ENCODE data around the gene SHISA6. TPM values are rescaled to one million over a fixed set of nuclear protein-coding genes. Genes with fewer than 3 reads are reported as not detected.

The SHISA6 gene
- total RNA-seq, 1 experiment from 2014 or later: 1.0 TPM

DNA sequence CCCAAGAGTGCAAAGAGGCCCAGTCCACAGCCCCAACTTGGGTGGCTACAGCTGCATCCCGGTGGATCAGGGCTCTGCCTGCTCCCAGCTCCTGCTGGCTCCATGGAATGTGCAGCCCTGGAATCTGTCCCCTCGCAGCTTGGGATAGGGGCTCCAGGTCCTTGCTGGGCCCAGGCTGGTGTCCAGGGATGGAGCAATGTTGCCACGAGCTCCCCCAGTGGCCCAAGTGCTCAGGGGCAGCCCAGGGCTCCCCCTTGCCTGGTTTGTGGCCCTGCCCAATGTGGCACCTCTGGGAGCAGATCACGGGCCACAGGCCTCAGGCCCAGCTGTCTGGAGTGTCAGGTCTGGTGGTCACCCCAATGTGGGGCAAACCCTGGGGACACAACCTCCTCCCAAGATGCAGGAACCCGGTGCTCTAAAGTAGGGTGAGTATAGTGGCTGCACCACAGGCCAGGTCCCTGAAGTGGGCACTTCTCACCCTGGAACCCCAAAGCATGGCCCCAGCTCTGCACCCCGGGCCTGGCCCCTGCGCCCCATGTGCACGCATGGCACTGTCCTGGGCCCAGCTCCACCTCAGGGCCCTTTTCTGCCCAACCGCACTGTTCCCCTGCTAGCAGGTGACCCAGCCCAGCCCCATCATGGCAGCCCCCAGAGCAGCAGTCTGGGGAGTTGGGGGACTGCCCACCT lies 342.4 kb downstream of the SHISA6 start:
- DNase-seq: no peak
- Histone ChIP-seq H3K27me3 (ENCODE audit: control insufficient read depth, insufficient read depth, low read length) (no peaks in the 10 kb centered on the region), H3K36me3 (replicated peaks; ENCODE audit: control insufficient read depth, insufficient read depth, low read length) (no peaks in the 10 kb centered on the region), H3K4me3 (ENCODE audit: insufficient read depth, low read depth, low read length) (no peak overlapping the region)

DNA sequence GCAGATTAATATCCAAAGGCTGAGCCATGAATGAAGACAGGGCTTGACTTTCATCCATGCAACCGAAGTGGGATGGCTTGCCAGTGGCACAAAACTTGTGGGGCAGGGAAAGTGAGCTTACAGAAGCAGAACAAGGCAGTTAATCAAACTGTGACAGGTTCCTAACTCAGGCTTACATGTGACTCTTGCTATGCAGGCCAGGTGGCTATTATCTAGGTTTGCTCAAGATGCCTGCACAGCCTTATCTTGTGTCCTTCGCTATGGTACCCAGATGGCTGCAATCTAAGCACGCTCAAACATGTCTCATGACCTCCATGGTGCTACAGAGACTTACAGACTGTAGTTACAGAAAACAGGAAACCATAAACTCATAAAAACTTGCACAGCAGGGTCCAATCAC lies 348.7 kb downstream of the SHISA6 start:
- DNase-seq: no peak
- Histone ChIP-seq H3K4me3 (ENCODE audit: insufficient read depth, low read depth, low read length) (no peak overlapping the region), H3K27me3 (ENCODE audit: control insufficient read depth, insufficient read depth, low read length) (no peaks in the 10 kb centered on the region), H3K36me3 (replicated peaks; ENCODE audit: control insufficient read depth, insufficient read depth, low read length) (no peaks in the 10 kb centered on the region)

DNA sequence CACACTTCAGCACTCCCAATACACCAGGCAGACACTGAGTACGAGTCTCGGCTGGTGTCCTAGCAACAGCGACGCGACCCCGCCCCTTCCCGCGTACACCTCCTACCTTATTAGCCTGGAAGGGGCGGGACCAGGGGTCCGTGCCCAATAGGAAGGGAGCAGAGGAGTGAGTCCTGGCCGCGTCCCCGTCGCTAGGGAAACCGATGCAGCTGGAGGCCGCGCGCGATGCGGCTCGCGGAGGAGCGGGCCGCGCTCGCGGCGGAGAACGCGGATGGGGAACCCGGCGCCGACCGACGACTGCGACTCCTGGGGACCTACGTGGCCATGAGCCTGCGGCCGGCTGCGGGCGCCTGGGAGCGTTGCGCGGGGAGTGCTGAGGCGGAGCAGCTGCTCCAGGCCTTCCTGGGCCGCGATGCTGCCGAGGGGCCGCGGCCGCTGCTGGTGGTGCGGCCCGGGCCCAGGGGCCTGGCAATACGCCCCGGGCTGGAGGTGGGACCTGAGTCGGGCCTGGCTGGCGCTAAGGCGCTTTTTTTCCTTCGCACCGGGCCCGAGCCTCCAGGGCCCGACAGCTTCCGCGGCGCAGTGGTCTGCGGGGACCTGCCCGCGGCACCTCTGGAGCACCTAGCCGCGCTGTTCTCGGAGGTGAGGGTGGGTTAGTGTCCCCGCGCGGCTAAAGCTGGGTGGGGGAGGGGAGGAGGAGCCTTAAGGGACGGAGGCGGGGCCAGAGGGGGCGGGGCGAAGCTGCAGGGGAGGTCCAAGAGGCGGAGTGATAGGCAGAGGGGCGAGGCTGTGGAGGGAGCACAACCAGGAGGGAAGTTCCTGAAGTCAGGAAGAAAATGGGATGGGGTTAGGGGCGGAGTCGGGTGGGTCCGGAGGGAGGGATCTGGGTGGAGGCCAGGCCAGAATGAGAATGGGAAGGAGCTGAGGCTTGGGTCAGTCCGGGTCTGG lies 357.5 kb downstream of the SHISA6 start, which contains the start of gene DNAH9:
Gene DNAH9 (plus strand): TSS at position 197 of the 948 bp plus-strand sequence. CDS start 29 bp downstream, at position 226.
- no peaks in the 10 kb centered on the region for H3K36me3 ChIP-seq (replicated peaks; ENCODE audit: control insufficient read depth, insufficient read depth, low read length)
- no peaks in the 10 kb centered on the region; the same call in 1 of the 2 replicates for H3K27me3 ChIP-seq (ENCODE audit: control insufficient read depth, insufficient read depth, low read length)
- H3K4me3 ChIP-seq (ENCODE audit: insufficient read depth, low read depth, low read length): peak within 1 kb of the TSS; percentile 73
- DNase-seq: peak; percentile 92

DNA sequence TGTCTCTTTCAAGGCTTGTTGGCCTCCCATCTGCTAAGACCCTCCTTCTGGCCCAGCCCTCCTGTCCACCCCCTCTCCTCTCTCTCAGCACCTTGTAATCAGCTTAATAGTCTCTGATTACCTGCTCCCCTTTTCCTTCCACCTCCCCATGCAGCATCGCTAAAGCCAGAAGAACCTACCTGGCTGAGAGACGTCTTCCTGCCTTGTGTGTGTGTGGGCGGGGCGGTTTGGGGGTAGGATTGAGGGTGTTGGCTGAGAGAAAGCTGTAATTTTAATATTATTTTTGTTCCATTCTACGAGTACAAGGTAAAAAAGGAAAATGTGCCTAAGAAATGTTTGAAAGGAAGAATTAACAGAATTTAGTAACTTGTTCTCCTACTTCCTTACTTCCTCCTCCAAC lies 360.6 kb downstream of the SHISA6 start:
- Histone ChIP-seq H3K36me3 (replicated peaks; ENCODE audit: control insufficient read depth, insufficient read depth, low read length) (no peaks in the 10 kb centered on the region), H3K4me3 (ENCODE audit: insufficient read depth, low read depth, low read length) (no peak overlapping the region), H3K27me3 (ENCODE audit: control insufficient read depth, insufficient read depth, low read length) (no peaks in the 10 kb centered on the region; the same call in 1 of the 2 replicates)
- DNase-seq: no peak

DNA sequence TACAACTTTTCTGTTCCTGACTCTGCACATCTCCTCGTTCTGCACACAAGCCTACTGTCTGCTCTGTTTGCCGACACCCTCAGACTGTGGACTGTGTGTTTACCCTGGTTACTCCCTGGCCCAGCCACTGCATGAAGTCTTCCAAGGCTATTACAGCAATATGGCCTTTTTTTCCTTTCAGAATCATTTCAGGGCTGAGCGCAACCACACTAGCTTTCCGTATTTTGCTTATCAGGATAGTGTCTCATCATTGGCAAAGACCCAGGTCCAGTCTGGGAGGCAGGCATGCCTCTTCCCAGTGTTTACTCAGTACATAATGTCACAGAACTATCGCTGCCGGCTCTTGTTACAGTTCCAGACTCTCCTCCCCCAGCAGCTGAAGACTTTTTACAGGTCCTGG lies 367.4 kb downstream of the SHISA6 start:
- no peaks in the 10 kb centered on the region for H3K27me3 ChIP-seq (ENCODE audit: control insufficient read depth, insufficient read depth, low read length)
- no peak for DNase-seq

DNA sequence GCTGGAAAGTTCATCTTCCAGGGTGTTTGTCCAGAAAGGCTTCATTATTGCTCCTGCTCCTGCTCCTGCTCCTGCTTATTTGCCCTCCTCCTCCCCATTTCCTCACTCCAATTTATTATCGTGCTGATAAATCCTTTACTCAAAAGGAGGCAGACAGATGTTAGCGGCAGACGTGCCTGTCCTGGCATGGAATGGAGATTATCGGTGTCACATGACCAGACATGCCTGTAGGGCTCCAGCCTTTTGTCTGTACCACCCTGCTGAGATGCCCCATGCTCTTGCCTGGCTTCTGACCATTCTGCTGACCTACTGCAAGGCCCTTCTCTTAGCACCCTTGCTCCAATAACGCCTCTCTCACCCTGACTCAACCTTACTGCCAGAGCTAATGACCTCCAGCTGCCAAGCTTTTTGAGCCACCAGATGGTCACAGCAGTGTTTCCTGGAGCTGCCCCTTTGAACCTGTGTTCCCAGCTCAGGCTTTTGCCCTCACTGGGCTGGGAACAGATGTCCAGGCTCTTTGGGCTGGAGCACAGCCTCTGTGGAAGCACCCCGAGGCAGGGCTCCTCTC lies 370.1 kb downstream of the SHISA6 start:
- DNase-seq: no peak
- Histone ChIP-seq H3K4me3 (ENCODE audit: insufficient read depth, low read depth, low read length) (no peak overlapping the region), H3K36me3 (replicated peaks; ENCODE audit: control insufficient read depth, insufficient read depth, low read length) (no peaks in the 10 kb centered on the region), H3K27me3 (ENCODE audit: control insufficient read depth, insufficient read depth, low read length) (no peaks in the 10 kb centered on the region)

More for the DNA sequence above, 367.4 kb downstream of the SHISA6 start:
- Histone ChIP-seq H3K36me3 (replicated peaks; ENCODE audit: control insufficient read depth, insufficient read depth, low read length) (no peaks in the 10 kb centered on the region), H3K4me3 (ENCODE audit: insufficient read depth, low read depth, low read length) (no peak overlapping the region)

DNA sequence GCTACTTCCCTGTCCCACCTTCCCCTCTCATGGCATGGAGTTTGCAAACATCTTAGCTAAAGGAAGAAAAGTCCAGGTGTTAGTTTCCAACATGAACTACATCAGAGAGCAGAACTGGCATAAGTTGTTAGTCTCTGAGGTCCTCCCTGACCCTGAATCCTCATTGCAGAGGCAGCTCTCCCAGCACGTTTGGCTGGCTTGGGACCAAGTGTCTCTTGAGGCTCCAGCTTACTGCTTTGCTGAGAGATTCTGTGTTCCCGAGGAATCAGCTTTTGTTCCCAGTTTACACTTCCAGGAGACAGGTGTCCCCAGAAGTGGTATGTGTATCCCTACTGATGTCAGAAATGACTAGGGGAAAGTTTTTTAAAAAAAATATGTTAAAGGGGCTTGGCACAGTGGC lies 371.9 kb downstream of the SHISA6 start:
- H3K36me3 ChIP-seq (replicated peaks; ENCODE audit: control insufficient read depth, insufficient read depth, low read length): no peaks in the 10 kb centered on the region
- DNase-seq: no peak

More for the DNA sequence above, 371.9 kb downstream of the SHISA6 start:
- no peak overlapping the region for H3K4me3 ChIP-seq (ENCODE audit: insufficient read depth, low read depth, low read length)
- no peaks in the 10 kb centered on the region for H3K27me3 ChIP-seq (ENCODE audit: control insufficient read depth, insufficient read depth, low read length)
